Measurements from ENCODE around the gene TACR2.

TACR2 gene

GRCh38 chr10:69416695-69417094 lies at the start of gene TACR2:
Gene TACR2, minus strand, starts transcription at chr10:69416918. Its CDS starts 595 bp downstream, at chr10:69416323.
- no peak for TF ChIP-seq CTCF (IDR thresholded peaks at IDR 0.05; ENCODE audit: borderline replicate concordance, insufficient read depth, low read depth, low read length)

GRCh38 chr10:69466158-69466490 lies 49.4 kb upstream of the TACR2 start:
- no peak for TF ChIP-seq CTCF (IDR thresholded peaks at IDR 0.05; ENCODE audit: borderline replicate concordance, insufficient read depth, low read depth, low read length)
- H3K4me3 ChIP-seq (ENCODE audit: low read depth, low read length), result no peak overlapping the region

More at GRCh38 chr10:69416695-69417094, at the start of gene TACR2:
- H3K4me3 ChIP-seq (ENCODE audit: low read depth, low read length), result no peak within 1 kb of the TSS

- TF ChIP-seq CTCF (IDR thresholded peaks at IDR 0.05; ENCODE audit: borderline replicate concordance, insufficient read depth, low read depth, low read length), result no peak
- H3K4me3 ChIP-seq (ENCODE audit: low read depth, low read length), result no peak overlapping the region
These were observed 48.9 kb upstream of the TACR2 start for GRCh38 chr10:69465457-69466157.

GRCh38 chr10:69464801-69465401 lies 48.2 kb upstream of the TACR2 start:
- TF ChIP-seq CTCF (IDR thresholded peaks at IDR 0.05; ENCODE audit: borderline replicate concordance, insufficient read depth, low read depth, low read length), result no peak
- no peak overlapping the region for H3K4me3 ChIP-seq (ENCODE audit: low read depth, low read length)

- no peak for TF ChIP-seq CTCF (IDR thresholded peaks at IDR 0.05; ENCODE audit: borderline replicate concordance, insufficient read depth, low read depth, low read length)
- no peak overlapping the region for H3K4me3 ChIP-seq (ENCODE audit: low read depth, low read length)
These were observed 47.7 kb upstream of the TACR2 start for GRCh38 chr10:69464401-69464800.

- H3K4me3 ChIP-seq (ENCODE audit: low read depth, low read length), result no peak overlapping the region
- no peak for TF ChIP-seq CTCF (IDR thresholded peaks at IDR 0.05; ENCODE audit: borderline replicate concordance, insufficient read depth, low read depth, low read length)
These were observed 47.2 kb upstream of the TACR2 start for GRCh38 chr10:69463886-69464285.
